22Rv1 (cell line): ENCODE results near the gene PLS3.

Source experiments
- ZFX ChIP-seq: fragments of 450-650 bp; IDR thresholded peaks from 2 replicates; pipeline ENCODE4 v1.6.1; 2017; ENCODE audit warnings: antibody characterized with exemption, borderline replicate concordance
- TF ChIP-seq, protein P1 (sequence below): fragments of 450-650 bp; IDR thresholded peaks from 2 replicates; pipeline ENCODE4 v1.5.1; 2017; ENCODE audit warnings: mild to moderate bottlenecking

DNA sequence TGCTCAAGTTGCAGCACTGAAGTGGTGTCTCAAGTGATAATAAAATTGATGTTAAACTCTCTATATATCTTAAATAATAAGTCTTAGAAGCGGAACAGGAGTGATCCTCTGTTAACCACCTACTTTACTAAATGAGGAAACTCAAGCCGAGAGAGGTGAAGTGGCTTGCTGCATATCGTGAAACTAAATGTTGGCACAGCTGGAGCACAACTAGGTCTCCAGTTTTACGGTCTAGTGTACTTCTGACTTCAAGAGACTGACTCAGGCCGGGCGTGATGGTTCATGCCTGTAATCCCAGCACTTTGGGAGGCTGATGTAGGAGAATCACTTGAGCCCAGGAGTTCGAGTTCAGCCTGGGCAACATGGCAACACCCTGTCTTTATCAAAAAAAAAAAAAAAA is 35.5 kb upstream of the PLS3 start:
- TF ChIP-seq, protein P1, sequence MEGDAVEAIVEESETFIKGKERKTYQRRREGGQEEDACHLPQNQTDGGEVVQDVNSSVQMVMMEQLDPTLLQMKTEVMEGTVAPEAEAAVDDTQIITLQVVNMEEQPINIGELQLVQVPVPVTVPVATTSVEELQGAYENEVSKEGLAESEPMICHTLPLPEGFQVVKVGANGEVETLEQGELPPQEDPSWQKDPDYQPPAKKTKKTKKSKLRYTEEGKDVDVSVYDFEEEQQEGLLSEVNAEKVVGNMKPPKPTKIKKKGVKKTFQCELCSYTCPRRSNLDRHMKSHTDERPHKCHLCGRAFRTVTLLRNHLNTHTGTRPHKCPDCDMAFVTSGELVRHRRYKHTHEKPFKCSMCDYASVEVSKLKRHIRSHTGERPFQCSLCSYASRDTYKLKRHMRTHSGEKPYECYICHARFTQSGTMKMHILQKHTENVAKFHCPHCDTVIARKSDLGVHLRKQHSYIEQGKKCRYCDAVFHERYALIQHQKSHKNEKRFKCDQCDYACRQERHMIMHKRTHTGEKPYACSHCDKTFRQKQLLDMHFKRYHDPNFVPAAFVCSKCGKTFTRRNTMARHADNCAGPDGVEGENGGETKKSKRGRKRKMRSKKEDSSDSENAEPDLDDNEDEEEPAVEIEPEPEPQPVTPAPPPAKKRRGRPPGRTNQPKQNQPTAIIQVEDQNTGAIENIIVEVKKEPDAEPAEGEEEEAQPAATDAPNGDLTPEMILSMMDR = no peak
- no peak for TF ChIP-seq ZFX
